Kasumi-1 (cell line): ENCODE measurements around the gene KCTD18.

Experiments
- DNase-seq, 2 experiments: peaks; one replicate each; lab custom pipeline; 2025; lab: John Stamatoyannopoulos, UW

KCTD18 gene

GRCh38 chr2:200484934-200485333 is 24.9 kb downstream of the KCTD18 start:
- no peak for DNase-seq

GRCh38 chr2:200483729-200484198 is 26.1 kb downstream of the KCTD18 start:
- peak; percentile 52 to 84 for DNase-seq

GRCh38 chr2:200482194-200482593 is 27.7 kb downstream of the KCTD18 start:
- DNase-seq, result no peak

- no peak for DNase-seq
Observed at GRCh38 chr2:200479692-200480265, 30.1 kb downstream of the KCTD18 start.

GRCh38 chr2:200477667-200478131 is 32.2 kb downstream of the KCTD18 start:
- no peak for DNase-seq

GRCh38 chr2:200476836-200477235 is 33.0 kb downstream of the KCTD18 start:
- DNase-seq, result no peak

- DNase-seq, result no peak
Observed at GRCh38 chr2:200475795-200476194, 34.1 kb downstream of the KCTD18 start.

- no peak for DNase-seq
Observed at GRCh38 chr2:200472853-200473464, 36.9 kb downstream of the KCTD18 start.

GRCh38 chr2:200471928-200472645 is 37.8 kb downstream of the KCTD18 start:
- DNase-seq, result no peak

GRCh38 chr2:200471324-200471848 is 38.5 kb downstream of the KCTD18 start:
- peak; percentile 26 to 64 for DNase-seq

GRCh38 chr2:200470230-200470629 is 39.6 kb downstream of the KCTD18 start:
- no peak for DNase-seq

- DNase-seq, result no peak
Observed at GRCh38 chr2:200469708-200470211, 40.1 kb downstream of the KCTD18 start.

- no peak for DNase-seq
Observed at GRCh38 chr2:200467806-200468681, 41.8 kb downstream of the KCTD18 start.

GRCh38 chr2:200466425-200467418 is 43.1 kb downstream of the KCTD18 start:
- DNase-seq, result no peak

GRCh38 chr2:200463452-200463851 is 46.4 kb downstream of the KCTD18 start:
- no peak for DNase-seq

GRCh38 chr2:200461846-200462710 is 47.8 kb downstream of the KCTD18 start:
- DNase-seq, result no peak

- no peak for DNase-seq
Observed at GRCh38 chr2:200459101-200459500, 50.8 kb downstream of the KCTD18 start.

GRCh38 chr2:200456567-200456966 is 53.3 kb downstream of the KCTD18 start:
- DNase-seq, result no peak

- DNase-seq, result no peak
Observed at GRCh38 chr2:200455958-200456421, 53.9 kb downstream of the KCTD18 start.
